IPS-20b (cell line): ENCODE measurements around the gene CLCN5.

Experiments used
- H3K27ac ChIP-seq: one replicate; pipeline ENCODE4 v1.5.1; 2013; ENCODE audit warnings: low read length
- H3K27me3 ChIP-seq: 2 replicates; pipeline ENCODE4 v1.6.1; 2013; ENCODE audit warnings: mild to moderate bottlenecking, low read length, inconsistent platforms; ENCODE audit not compliant: insufficient read depth
- H3K36me3 ChIP-seq: 2 replicates; pipeline ENCODE4 v1.6.1; 2013; ENCODE audit warnings: low read depth, mild to moderate bottlenecking, inconsistent platforms, low read length, moderate library complexity; ENCODE audit not compliant: insufficient read depth
- H3K4me1 ChIP-seq: 2 replicates; pipeline ENCODE4 v1.6.1; 2013; ENCODE audit warnings: mild to moderate bottlenecking, control low read depth, inconsistent platforms, low read length, moderate library complexity; ENCODE audit not compliant: insufficient read depth
- H3K4me3 ChIP-seq: 2 replicates; pipeline ENCODE4 v1.5.1; 2013; ENCODE audit warnings: mild to moderate bottlenecking, low read length, inconsistent platforms
- H3K9ac ChIP-seq: 2 replicates; pipeline ENCODE4 v1.6.1; 2013; ENCODE audit warnings: low read depth, mild to moderate bottlenecking, inconsistent platforms, low read length, moderate library complexity
- H3K9me3 ChIP-seq: 2 replicates; pipeline ENCODE4 v1.6.1; 2013; ENCODE audit warnings: mild to moderate bottlenecking, low read depth, low read length, inconsistent platforms; ENCODE audit not compliant: insufficient read depth

The CLCN5 gene

GRCh38 chrX:49947781-49948180 is 25.4 kb downstream of the CLCN5 start:
- no peaks in the 10 kb centered on the region for H3K27me3 ChIP-seq
- H3K9me3 ChIP-seq: no peaks in the 10 kb centered on the region
- no peaks in the 10 kb centered on the region for H3K36me3 ChIP-seq
- no peak overlapping the region for H3K9ac ChIP-seq
- H3K4me1 ChIP-seq: no peaks in the 10 kb centered on the region
- H3K4me3 ChIP-seq: no peak overlapping the region
- no peak overlapping the region for H3K27ac ChIP-seq

DNA sequence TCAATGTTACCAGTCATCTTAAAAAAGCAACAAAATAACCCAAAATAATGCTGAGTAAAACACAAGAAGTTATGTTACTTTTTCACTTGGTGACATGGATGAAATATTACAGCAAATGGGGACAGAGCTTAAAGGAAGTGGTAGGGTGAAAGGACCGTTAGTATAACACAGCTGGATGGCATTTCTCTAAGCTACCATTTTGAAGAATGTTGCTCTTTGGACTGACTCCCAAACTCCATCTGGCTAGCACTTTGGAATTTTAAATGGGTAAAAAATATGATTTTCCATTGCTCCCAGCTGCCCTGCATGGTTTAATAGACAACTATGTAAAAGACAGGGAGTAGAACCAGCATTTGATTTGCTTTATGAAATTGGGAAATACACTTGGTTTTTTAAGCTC is 27.6 kb downstream of the CLCN5 start:
- Histone ChIP-seq H3K9ac (no peak overlapping the region), H3K4me1 (no peaks in the 10 kb centered on the region), H3K36me3 (no peaks in the 10 kb centered on the region), H3K4me3 (no peak overlapping the region), H3K9me3 (no peaks in the 10 kb centered on the region), H3K27ac (no peak overlapping the region), H3K27me3 (no peaks in the 10 kb centered on the region)

DNA sequence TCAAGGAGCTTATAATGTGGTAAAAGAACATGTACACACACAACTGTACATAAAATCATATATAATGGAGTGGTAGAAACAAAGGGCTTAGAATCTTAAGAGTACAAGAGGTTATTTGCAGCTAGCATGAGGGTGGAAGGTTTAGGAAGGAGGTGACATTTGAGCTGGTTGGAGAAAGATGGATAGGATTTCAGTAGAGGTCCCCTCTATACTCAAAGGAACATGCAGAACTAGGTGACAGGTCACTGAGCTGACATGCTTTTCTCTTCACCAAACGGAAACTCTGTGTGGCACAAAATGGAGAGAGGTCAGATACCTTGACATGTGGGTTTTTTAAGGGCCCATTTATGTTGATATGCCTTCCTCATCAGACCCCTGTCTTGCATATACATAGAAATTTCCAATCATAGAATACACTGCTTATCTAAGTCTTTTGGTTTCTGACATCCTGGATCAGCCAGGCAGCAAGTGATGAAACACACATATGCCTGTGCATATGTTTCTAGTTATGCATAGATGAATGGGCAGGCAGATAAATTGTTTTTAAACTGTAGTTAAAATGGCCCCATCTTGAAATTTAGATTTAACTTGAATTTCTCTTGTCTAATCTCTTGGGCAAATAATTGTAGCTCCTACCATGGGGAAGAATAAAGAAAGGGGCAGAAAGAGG is 29.3 kb downstream of the CLCN5 start:
- H3K4me1 ChIP-seq: no peaks in the 10 kb centered on the region
- H3K9me3 ChIP-seq: no peaks in the 10 kb centered on the region
- no peak overlapping the region for H3K27ac ChIP-seq
- H3K27me3 ChIP-seq: no peaks in the 10 kb centered on the region
- H3K4me3 ChIP-seq: no peak overlapping the region
- H3K36me3 ChIP-seq: no peaks in the 10 kb centered on the region
- no peak overlapping the region for H3K9ac ChIP-seq

GRCh38 chrX:49956313-49956712 is 33.9 kb downstream of the CLCN5 start:
- Histone ChIP-seq H3K4me1 (no peaks in the 10 kb centered on the region), H3K9ac (no peak overlapping the region), H3K27me3 (no peaks in the 10 kb centered on the region), H3K27ac (no peak overlapping the region), H3K9me3 (no peaks in the 10 kb centered on the region), H3K4me3 (no peak overlapping the region), H3K36me3 (no peaks in the 10 kb centered on the region)

DNA sequence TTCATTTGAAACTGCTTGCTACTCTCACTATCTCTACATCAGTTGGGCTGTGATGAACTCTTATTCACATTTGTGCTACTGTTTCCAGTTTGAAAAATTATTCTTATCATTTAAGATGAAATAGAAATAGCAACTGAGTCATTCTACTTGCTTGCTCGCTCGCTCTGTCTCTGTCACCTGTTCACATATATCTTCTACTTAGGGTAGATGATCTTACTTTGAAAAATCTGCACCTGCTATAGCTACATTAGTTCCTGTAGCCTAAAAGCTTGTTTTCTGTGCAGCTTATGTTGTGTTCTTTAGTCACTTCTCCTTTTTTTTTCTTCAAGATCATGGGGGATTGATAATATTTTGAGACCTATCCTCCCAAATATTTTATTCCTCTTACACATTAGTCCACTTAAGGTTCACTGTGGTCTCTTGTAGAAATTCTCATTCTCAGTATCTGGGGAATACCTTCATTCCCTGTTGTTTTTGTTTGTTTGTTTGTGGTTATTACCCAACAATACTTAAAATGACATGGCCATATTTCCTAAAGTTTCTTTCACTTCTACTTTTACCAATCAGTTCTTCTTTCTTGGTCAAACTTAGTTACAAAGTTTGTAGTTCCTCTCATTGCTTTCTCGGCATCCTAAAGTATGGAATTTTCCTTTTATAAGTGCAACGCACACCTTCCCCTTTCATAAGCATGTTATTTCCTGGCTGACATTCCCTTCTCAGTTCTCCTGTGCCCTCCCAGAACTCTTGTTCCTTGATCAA is 36.5 kb downstream of the CLCN5 start:
- no peaks in the 10 kb centered on the region for H3K9me3 ChIP-seq
- no peak overlapping the region for H3K4me3 ChIP-seq
- no peaks in the 10 kb centered on the region for H3K27me3 ChIP-seq
- H3K9ac ChIP-seq: no peak overlapping the region
- H3K27ac ChIP-seq: no peak overlapping the region
- no peaks in the 10 kb centered on the region for H3K36me3 ChIP-seq
- H3K4me1 ChIP-seq: no peaks in the 10 kb centered on the region

DNA sequence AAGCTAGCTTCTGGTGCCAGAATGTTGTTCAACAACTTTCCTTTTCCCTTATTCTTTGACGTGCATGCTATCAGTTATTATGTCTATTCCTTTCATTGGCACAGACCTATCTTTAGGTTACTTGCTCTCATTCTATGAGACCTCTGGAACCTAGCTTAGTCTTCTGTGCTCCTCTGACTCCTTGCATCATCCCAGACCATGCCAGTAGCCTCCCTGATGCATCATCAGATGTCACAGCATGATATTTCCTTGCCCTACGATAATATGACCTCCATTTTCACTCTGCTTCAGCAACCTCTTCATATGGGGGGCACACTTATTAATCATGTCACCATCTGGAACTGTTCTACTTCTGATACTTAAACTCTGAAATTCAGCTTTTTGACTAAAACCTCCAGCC is 37.2 kb downstream of the CLCN5 start:
- Histone ChIP-seq H3K4me3 (no peak overlapping the region), H3K4me1 (no peaks in the 10 kb centered on the region), H3K9ac (no peak overlapping the region), H3K9me3 (no peaks in the 10 kb centered on the region), H3K36me3 (no peaks in the 10 kb centered on the region), H3K27ac (no peak overlapping the region), H3K27me3 (no peaks in the 10 kb centered on the region)

DNA sequence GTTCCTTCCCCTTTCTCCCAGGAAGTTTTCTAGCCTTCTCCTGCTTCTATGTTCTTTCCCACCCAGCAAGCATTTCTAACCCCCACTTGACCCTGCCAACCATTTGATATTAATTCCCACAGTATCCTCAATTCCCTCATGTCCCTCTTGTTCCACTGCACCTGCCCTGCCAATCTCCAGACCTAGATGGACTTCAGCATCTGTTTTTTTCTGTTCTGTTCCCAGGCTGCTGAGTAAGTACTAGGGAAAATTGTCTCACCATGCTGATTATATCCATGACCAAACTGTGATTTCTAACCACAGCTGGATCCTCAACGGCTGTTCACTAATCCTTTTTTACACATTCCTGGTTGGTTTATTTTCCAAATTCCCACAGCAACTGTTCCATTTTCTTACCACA is 37.7 kb downstream of the CLCN5 start:
- Histone ChIP-seq H3K4me1 (no peaks in the 10 kb centered on the region), H3K9ac (no peak overlapping the region), H3K9me3 (no peaks in the 10 kb centered on the region), H3K4me3 (no peak overlapping the region), H3K27ac (no peak overlapping the region), H3K27me3 (no peaks in the 10 kb centered on the region), H3K36me3 (no peaks in the 10 kb centered on the region)

DNA sequence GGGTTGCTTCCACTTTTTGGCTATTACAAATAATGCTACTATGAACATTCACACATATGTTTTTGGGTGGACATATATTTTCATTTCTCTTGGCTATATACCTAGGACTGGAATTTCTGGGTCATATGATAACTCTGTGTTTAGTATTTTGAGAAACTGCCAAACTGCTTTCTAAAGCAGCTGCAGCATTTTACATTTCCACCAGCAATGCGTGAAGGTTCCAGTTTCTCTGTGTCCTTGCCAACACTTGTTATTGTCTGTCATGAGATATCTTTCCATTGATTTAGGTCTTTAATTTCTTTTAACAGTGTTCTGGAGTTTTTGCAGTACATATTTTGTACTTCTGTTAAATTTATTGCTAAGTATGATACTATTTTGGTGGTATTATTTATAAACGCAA is 48.3 kb downstream of the CLCN5 start:
- Histone ChIP-seq H3K27me3 (no peaks in the 10 kb centered on the region), H3K4me1 (no peaks in the 10 kb centered on the region), H3K36me3 (no peaks in the 10 kb centered on the region), H3K4me3 (no peak overlapping the region), H3K9me3 (no peaks in the 10 kb centered on the region), H3K9ac (no peak overlapping the region), H3K27ac (no peak overlapping the region)

DNA sequence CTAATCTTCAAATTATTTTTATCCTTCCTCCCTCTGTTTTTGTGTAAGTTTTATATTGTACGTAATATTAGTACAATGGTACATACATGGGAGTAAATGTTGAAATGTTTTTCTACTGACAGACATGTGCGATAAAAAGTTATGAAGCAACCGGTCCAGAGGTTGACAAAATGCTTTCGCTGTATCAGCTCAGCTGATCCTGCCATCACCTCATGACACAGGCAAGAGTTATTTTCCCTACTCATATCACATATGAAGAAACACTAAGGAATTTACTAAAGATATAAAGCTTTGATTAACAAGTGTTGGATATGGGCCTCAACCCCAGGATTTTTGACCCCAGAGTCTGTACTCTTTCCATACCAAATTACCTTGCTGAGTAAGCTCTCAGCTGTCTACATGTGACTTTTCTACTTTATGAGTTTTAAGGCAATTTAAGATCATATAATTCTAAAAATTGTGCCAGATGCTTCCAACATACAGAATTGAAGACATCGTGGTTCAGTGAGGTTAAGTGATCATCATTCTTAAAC is 50.0 kb downstream of the CLCN5 start:
- Histone ChIP-seq H3K9me3 (no peaks in the 10 kb centered on the region), H3K27me3 (no peaks in the 10 kb centered on the region), H3K4me1 (no peaks in the 10 kb centered on the region), H3K27ac (no peak overlapping the region), H3K36me3 (no peaks in the 10 kb centered on the region), H3K4me3 (no peak overlapping the region), H3K9ac (no peak overlapping the region)

GRCh38 chrX:49976682-49977197 is 54.3 kb downstream of the CLCN5 start:
- no peak overlapping the region for H3K4me3 ChIP-seq
- no peak overlapping the region for H3K27ac ChIP-seq
- no peaks in the 10 kb centered on the region for H3K36me3 ChIP-seq
- no peak overlapping the region for H3K9ac ChIP-seq
- no peaks in the 10 kb centered on the region for H3K9me3 ChIP-seq
- H3K27me3 ChIP-seq: no peaks in the 10 kb centered on the region
- H3K4me1 ChIP-seq: no peaks in the 10 kb centered on the region

GRCh38 chrX:49977319-49978090 is 55.1 kb downstream of the CLCN5 start:
- H3K9ac ChIP-seq: no peak overlapping the region
- H3K4me1 ChIP-seq: no peaks in the 10 kb centered on the region
- H3K36me3 ChIP-seq: no peaks in the 10 kb centered on the region

More at GRCh38 chrX:49977319-49978090, 55.1 kb downstream of the CLCN5 start:
- Histone ChIP-seq H3K27ac (no peak overlapping the region), H3K9me3 (no peaks in the 10 kb centered on the region), H3K4me3 (no peak overlapping the region), H3K27me3 (no peaks in the 10 kb centered on the region)
